GM12872 (cell line): ENCODE measurements around the gene RAB27B.

Source experiments
- CTCF ChIP-seq: IDR thresholded peaks from 3 replicates; pipeline ENCODE4 v1.5.1; 2011; ENCODE audit warnings: low read depth, mild to moderate bottlenecking, low read length, moderate library complexity; ENCODE audit not compliant: insufficient read depth

RAB27B gene

GRCh38 chr18:54815086-54815485 lies 13.2 kb upstream of the RAB27B start:
- TF ChIP-seq CTCF, result no peak

GRCh38 chr18:54822872-54823845 lies 5.1 kb upstream of the RAB27B start:
- no peak for TF ChIP-seq CTCF

DNA sequence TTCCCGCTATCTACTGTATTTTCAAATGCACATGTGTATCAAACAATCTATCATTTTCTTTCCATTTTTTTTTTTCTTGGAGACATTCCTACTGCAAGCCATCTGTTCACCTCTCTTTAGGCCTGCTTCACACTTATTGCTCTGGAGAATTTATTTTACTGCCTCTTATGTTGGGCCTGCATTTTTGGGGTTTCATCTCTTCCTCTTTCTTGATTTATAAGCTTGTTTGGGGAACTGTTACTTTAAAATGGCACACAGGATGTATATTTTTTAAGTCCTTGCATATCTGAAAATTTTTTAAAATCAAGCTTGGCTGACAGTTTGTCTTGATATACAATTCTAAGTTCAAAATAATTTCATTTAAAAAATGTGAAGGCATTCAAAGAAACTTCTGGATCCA lies 3.5 kb upstream of the RAB27B start:
- TF ChIP-seq CTCF, result no peak

- no peak for TF ChIP-seq CTCF
These were observed 2.5 kb upstream of the RAB27B start for GRCh38 chr18:54825601-54826344.

- no peak for TF ChIP-seq CTCF
These were observed 709 bp downstream of the RAB27B start for GRCh38 chr18:54828986-54829385.

DNA sequence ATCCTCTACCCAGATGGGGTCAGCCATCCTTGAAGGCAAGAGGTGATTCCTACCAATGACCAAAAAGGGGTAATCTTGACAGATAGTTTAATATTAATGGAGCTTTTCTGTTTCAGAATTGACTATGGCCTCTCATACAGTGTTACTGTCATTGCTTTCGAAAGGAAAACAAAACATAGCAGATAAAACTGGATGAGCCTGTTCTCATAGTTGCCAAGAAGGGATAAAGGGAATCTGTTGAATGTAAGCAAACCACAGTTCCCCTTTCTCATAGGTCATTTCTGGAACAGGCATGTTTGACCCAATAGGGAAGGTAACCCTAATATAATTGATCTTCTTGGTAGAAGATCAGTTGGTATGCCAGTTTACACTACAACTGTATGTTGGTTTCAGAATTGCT lies 1.6 kb downstream of the RAB27B start:
- no peak for TF ChIP-seq CTCF

DNA sequence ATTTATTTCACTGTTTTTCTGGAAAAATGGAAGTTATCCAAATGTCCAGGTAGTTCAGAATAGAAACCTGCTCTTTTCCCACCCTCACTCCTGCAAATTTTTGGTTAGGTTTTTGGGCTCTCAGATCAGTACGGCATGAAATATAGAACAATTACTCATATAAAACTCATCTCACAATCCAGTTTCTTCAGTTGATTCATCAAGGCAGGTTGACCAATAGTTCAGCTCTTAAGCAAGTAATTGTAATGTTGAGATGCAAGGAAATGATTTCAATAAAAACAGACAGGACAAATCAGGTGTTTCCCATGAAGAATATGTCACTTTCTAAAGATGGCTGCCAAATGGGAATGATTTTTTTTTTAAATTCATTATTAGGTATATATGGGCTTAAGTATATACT lies 2.0 kb downstream of the RAB27B start:
- no peak for TF ChIP-seq CTCF
